ENCODE measurements around the gene PTPRG.
"Not testable (repeated sequence)": the region's sequence is repeated elsewhere in the genome, so short reads cannot be mapped to it uniquely, and the experiment has no call there.

Gene PTPRG

GRCh38 chr3:61813636-61814035, 252.3 kb downstream of the PTPRG start:
- in situ Hi-C loops (cut with MboI; ENCODE audit: low sequenced_read_pairs) = no loop called here

GRCh38 chr3:61814674-61815073, 253.3 kb downstream of the PTPRG start:
- in situ Hi-C loops (cut with MboI; ENCODE audit: low sequenced_read_pairs) = no loop called here

GRCh38 chr3:61816304-61816703, 254.9 kb downstream of the PTPRG start:
- in situ Hi-C loops (cut with MboI; ENCODE audit: low sequenced_read_pairs) = not testable (repeated sequence)

DNA sequence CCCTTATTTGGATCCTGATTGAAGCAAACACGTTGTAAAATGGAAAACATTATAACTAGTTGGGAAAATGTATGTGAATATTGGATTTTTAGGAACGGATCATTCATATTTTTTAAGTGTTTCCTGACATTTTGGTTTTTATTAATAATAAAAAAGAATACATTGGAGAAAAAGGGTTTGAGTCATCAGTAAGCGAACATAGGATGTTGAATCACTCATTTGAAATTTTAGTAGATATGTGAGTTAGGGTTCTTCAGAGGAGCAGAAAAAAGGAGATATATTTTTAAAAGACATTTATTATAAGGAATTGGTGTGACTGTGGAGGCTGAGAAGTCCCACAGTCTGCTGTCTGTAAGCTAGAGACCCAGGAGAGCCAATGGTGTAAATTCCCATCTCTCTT, 258.5 kb downstream of the PTPRG start:
- in situ Hi-C loops (cut with MboI; ENCODE audit: low sequenced_read_pairs) = no loop called here

DNA sequence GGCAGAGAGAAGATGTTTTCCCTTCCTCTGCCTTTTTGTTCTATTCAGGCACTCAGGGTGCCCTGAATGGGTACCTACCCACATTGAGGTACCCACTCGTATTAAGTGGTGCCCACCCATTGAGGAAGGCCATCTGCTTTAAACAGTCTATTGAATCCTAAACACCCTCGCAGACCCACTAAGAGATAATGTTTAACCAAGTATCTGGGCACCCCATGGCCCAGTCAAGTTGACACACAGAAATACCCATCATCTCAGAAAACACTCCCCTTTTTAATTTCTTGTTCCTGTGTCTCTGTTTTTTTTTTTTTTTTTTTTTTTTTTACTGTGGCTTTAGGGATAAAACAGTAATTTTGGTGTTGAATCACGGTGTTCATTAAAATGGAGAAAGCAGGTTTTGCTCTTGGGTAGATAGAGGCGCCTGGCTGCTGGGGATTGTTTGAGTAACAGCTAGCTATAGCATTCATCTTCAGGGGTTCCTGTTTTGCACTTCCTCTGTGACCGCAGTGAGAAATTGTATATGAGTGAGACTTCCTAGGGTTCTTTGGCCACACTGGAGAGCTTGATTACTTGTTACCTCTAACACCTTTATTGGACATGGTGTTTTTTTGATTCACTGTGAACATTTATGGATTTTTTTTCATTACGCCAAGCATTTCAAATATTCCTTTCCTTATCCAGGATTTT, 259.1 kb downstream of the PTPRG start:
- in situ Hi-C loops (cut with MboI; ENCODE audit: low sequenced_read_pairs) = no loop called here

GRCh38 chr3:61821823-61822251, 260.5 kb downstream of the PTPRG start:
- in situ Hi-C loops (cut with MboI; ENCODE audit: low sequenced_read_pairs) = no loop called here

- in situ Hi-C loops (cut with MboI; ENCODE audit: low sequenced_read_pairs) = no loop called here
Measured at GRCh38 chr3:61822588-61822987, 261.2 kb downstream of the PTPRG start.

GRCh38 chr3:61824553-61825135, 263.3 kb downstream of the PTPRG start:
- in situ Hi-C loops (cut with MboI; ENCODE audit: low sequenced_read_pairs) = no loop called here

DNA sequence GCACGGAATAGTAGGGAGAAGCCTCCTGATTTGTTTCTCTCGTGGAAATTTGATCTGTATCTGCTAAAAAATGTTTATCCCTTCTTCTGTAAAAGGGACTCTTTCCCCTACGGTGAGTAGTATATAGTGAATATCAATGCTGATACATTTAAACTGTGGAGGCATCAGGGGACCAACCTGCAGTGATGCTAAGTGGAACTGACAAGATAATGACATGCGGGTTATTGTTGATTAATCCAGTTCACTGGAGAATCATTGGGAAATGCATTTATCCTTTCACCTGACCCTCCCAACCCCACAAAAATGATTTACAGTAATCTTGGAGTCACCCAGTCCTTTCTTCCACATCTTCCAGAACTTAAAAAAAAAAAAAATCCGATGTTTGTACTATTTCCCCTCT, 264.8 kb downstream of the PTPRG start:
- in situ Hi-C loops (cut with MboI; ENCODE audit: low sequenced_read_pairs) = no loop called here

DNA sequence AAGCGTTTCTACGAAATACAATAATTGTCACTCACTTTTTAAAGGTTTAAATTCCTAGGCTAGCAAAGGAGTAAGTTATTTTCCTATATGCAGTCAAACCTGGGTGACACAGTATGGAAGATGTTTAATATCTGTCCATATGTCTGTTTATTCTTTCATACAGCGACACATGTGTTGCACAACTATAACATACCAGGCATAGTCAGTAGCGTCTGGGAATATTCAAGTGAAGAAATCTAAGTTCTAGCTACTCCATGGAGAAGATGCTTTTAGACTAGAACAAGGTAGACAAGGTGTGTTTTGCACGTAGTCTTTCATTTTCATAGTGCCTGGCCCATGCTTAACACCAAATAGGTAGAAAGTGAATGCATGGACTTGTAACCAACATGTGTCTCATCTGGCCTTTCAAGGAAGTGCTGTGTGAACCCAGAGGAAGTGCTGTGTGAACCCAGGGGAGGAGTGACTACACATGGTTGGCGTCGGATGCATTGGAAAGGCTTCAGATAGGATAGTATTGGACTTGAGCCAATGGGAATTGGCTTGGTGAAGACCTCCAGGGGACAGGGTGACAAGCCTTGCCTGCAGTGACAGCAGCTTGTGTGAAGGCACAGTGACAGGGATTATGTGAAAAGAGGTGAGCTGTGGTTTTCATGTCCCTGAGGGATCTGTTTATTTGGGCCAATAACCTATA, 267.0 kb downstream of the PTPRG start:
- in situ Hi-C loops (cut with MboI; ENCODE audit: low sequenced_read_pairs) = no loop called here

- in situ Hi-C loops (cut with MboI; ENCODE audit: low sequenced_read_pairs) = no loop called here
Measured at GRCh38 chr3:61828880-61829721, 267.7 kb downstream of the PTPRG start.

- in situ Hi-C loops (cut with MboI; ENCODE audit: low sequenced_read_pairs) = no loop called here
Measured at GRCh38 chr3:61829722-61830350, 268.5 kb downstream of the PTPRG start.

DNA sequence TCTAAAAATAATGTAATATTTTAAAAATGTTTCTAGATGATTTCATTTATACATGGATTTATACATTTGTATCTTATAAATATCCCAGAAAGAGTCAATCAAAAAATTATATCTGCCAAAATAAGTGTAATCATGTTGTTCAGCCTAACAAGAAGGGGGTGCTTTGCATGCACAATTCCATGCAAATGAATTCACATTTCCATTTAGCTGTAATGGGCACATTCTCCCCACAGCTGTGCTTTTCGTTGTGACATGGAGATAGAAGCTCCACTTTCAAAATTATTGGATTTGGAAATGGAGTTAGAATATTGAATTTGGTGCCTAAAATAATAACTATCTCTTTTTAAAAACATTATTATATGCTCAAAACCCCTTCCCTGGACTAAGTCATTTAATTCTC, 270.6 kb downstream of the PTPRG start:
- in situ Hi-C loops (cut with MboI; ENCODE audit: low sequenced_read_pairs) = no loop called here

DNA sequence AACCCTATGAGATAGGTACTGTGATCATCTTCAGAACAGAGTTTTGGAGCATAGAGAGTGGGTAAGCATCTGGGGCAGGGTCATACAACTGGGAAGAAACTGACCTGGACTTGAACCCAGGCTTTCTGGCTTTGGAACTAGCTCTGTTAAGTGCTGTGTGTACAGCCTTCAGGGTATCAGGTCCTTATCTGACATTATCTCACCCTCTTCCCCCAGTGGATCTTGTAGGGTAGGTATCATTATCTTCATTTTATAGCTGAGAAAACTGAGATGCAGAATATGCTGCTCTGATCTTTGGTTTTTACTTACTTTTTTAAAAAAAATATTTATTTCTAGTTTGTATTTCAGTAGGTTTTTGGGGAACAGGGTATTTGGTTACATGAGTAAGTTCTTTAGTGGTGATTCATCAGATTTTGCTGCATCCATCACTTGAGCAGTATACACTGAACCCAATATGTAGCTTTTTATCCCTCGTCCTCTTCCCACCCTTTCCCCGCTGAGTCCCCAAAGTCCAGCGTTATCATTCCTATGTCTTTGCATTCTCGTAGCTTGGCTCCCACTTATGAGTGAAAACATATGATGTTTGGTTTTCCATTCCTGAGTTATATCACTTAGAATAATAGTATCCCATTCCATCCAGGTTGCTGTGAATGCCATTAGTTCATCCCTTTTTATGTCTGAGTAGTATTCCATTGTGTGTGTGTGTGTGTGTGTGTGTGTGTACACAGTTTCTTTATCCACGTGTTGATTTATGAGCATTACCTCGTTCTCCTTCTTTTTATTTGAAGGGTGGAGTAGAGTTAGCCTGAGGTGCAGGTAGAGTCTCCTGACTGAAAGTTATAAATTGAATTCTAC, 271.2 kb downstream of the PTPRG start:
- in situ Hi-C loops (cut with MboI; ENCODE audit: low sequenced_read_pairs) = no loop called here

GRCh38 chr3:61839256-61839655, 277.9 kb downstream of the PTPRG start:
- in situ Hi-C loops (cut with MboI; ENCODE audit: low sequenced_read_pairs) = no loop called here

- in situ Hi-C loops (cut with MboI; ENCODE audit: low sequenced_read_pairs) = no loop called here
Measured at GRCh38 chr3:61841111-61841845, 279.9 kb downstream of the PTPRG start.

- in situ Hi-C loops (cut with MboI; ENCODE audit: low sequenced_read_pairs) = no loop called here
Measured at GRCh38 chr3:61841988-61842387, 280.6 kb downstream of the PTPRG start.

DNA sequence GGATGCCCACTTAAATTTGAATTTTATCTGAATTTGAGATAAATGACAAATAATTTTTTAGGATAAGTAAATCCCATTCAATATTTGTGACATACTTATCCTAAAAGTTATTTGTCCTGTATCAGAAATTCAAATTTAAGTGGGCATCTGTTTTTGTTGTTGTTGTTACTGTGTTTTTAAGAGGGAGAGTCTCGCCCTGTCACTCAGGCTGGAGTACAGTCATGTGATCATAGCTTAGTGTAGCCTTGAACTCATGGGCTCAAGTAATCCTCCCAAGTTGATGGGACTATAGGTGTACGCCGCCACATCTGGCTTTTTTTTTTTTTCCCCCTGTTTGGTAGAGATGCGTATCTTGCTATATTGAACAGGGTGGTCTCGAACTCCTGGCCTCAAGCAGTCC, 283.0 kb downstream of the PTPRG start:
- in situ Hi-C loops (cut with MboI; ENCODE audit: low sequenced_read_pairs) = no loop called here

- in situ Hi-C loops (cut with MboI; ENCODE audit: low sequenced_read_pairs) = no loop called here
Measured at GRCh38 chr3:61846488-61846887, 285.1 kb downstream of the PTPRG start.

All from hTERT RPE-1 (cell line).